Upper lobe of left lung (tissue), 6 donors: ENCODE data around the gene CDC73. TPM values are rescaled to one million over a fixed set of nuclear protein-coding genes. Genes with fewer than 3 reads are reported as not detected.
A peak's percentile ranks its signal among the peaks of the same experiment; 100 is the strongest.

Experiments
- ATAC-seq, 2 donors: fragments of 200-7000 bp; cut with Tn5 transposase; one replicate each; pipeline ENCODE4 v1.9.1; 2022; ENCODE audit warnings: mild to moderate bottlenecking in 2 of 2, moderate library complexity in 2 of 2; ENCODE audit not compliant: low FRiP score in 2 of 2
- DNase-seq, 2 donors: peaks; one replicate each; pipeline ENCODE4 v3.0.0-alpha.2; 2019 to 2020
- H3K27ac ChIP-seq, 4 donors: fragments of 200-600 bp; sonication (generic); one replicate each; pipeline ENCODE4 v1.5.1; 2016 to 2019
- H3K27me3 ChIP-seq, 4 donors: fragments of 200-600 bp; sonication (generic); one replicate each; pipeline ENCODE4 v1.5.1; 2017 to 2019
- H3K36me3 ChIP-seq, 4 donors: fragments of 200-600 bp; sonication (generic); one replicate each; pipeline ENCODE4 v1.5.1; 2016 to 2019
- H3K4me1 ChIP-seq, 4 donors: fragments of 200-600 bp; sonication (generic); one replicate each; pipeline ENCODE4 v1.5.1; 2018 to 2019
- H3K4me3 ChIP-seq, 4 donors: fragments of 200-600 bp; sonication (generic); one replicate each; pipeline ENCODE4 v1.5.1; 2017 to 2019; ENCODE audit warnings: mild to moderate bottlenecking in 2 of 4, moderate library complexity in 1 of 4
- H3K9me3 ChIP-seq, 4 donors: fragments of 200-600 bp; sonication (generic); one replicate each; pipeline ENCODE4 v1.5.1; 2018 to 2019
- CTCF ChIP-seq, 6 experiments: fragments of 450-650 bp in 4 of 6; fragments of 200-600 bp in 2 of 6; sonication (generic) in 2 of 6; IDR thresholded peaks; one replicate each; pipeline ENCODE4 v1.5.1; 2016 to 2019; ENCODE audit warnings: antibody characterized with exemption in 6 of 6
- EP300 ChIP-seq, 4 donors: sonication (generic); formaldehyde crosslinking; IDR thresholded peaks; one replicate each; pipeline ENCODE4 v1.5.1; 2017; ENCODE audit warnings: antibody characterized with exemption in 4 of 4, control low read depth in 2 of 4
- POLR2A ChIP-seq, 4 donors: fragments of 450-650 bp; IDR thresholded peaks; one replicate each; pipeline ENCODE4 v1.5.1; 2016 to 2017; ENCODE audit warnings: antibody characterized with exemption in 4 of 4, mild to moderate bottlenecking in 2 of 4
- POLR2AphosphoS5 ChIP-seq, 2 donors: sonication (generic); formaldehyde crosslinking; IDR thresholded peaks; one replicate each; pipeline ENCODE4 v1.5.1; 2017; ENCODE audit warnings: antibody characterized with exemption in 2 of 2
- WGBS, 2 donors: methylation state at CpG; one replicate each; pipeline ENCODE4 v1.1.5; 2017 to 2018; 5-methylcytosine and 5-hydroxymethylcytosine counted together
- total RNA-seq, 6 donors: library from RNA; depleted of rRNA in 4 of 6; stranded (reverse); fragments of >200 nt in 4 of 6; gene quantifications; one replicate each; pipeline versions ENCODE4 v1.1.0 to v1.2.1, GENCODE V29; 2016 to 2021
- donor health status: DM: no; HTN: no; CAD: no; lungs with moderate emphysema.
- donor health status: DM: no; HTN: yes; CAD: no; lungs with severe emphysema.

Gene CDC73
- total RNA-seq, 6 donors from 2014 or later = 35.1 to 77.5 (median 47.5) TPM

- no peaks in the 10 kb centered on the region for H3K36me3 ChIP-seq
- peak overlapping the region in 1 of 4 donors; percentile 66 for H3K27ac ChIP-seq
- peaks cover 17 to 29% (median 22%) of the 10 kb centered on the region in 4 donors for H3K4me1 ChIP-seq
Observed at GRCh38 chr1:193190096-193190744, 68.4 kb downstream of the CDC73 start.

GRCh38 chr1:193192586-193192985, 70.8 kb downstream of the CDC73 start:
- Histone ChIP-seq H3K4me3 (no peak overlapping the region), H3K4me1 (peaks cover 7 to 21% (median 11%) of the 10 kb centered on the region in 4 donors), H3K27ac (no peak overlapping the region), H3K36me3 (no peaks in the 10 kb centered on the region), H3K27me3 (no peaks in the 10 kb centered on the region), H3K9me3 (peaks cover 0 to 6% (median 2%) of the 10 kb centered on the region in 4 donors)
- DNase-seq (no peak), ATAC-seq (no peak)
- 97 to 99% methylated on average over 8 of the region's 8 CpGs for WGBS, 2 donors
- no peak for TF ChIP-seq POLR2A (IDR thresholded peaks at IDR 0.05)
- TF ChIP-seq POLR2AphosphoS5 (IDR thresholded peaks at IDR 0.05) = no peak
- TF ChIP-seq EP300 (IDR thresholded peaks at IDR 0.05) = no peak
- no peak for TF ChIP-seq CTCF (IDR thresholded peaks at IDR 0.05)

More at GRCh38 chr1:193190096-193190744, 68.4 kb downstream of the CDC73 start:
- ATAC-seq (no peak), DNase-seq (no peak)
- H3K4me3 ChIP-seq = no peak overlapping the region
- peaks cover 0 to 6% (median 2%) of the 10 kb centered on the region in 4 donors for H3K9me3 ChIP-seq
- no peaks in the 10 kb centered on the region for H3K27me3 ChIP-seq
- TF ChIP-seq EP300 (IDR thresholded peaks at IDR 0.05) (no peak), CTCF (IDR thresholded peaks at IDR 0.05) (peak in 3 of 6 experiments; percentile 21 to 29 (median 21))

GRCh38 chr1:193199940-193200339, 78.1 kb downstream of the CDC73 start:
- Histone ChIP-seq H3K4me1 (no peaks in the 10 kb centered on the region), H3K27me3 (no peaks in the 10 kb centered on the region), H3K36me3 (no peaks in the 10 kb centered on the region), H3K4me3 (no peak overlapping the region), H3K9me3 (no peaks in the 10 kb centered on the region), H3K27ac (no peak overlapping the region)
- ATAC-seq (no peak), DNase-seq (no peak)
- TF ChIP-seq POLR2A (IDR thresholded peaks at IDR 0.05) (no peak), CTCF (IDR thresholded peaks at IDR 0.05) (no peak), POLR2AphosphoS5 (IDR thresholded peaks at IDR 0.05) (no peak), EP300 (IDR thresholded peaks at IDR 0.05) (no peak)
- WGBS, 2 donors = 97% methylated on average over 4 of the region's 4 CpGs

GRCh38 chr1:193201021-193201420, 79.2 kb downstream of the CDC73 start:
- DNase-seq = no peak
- Histone ChIP-seq H3K4me1 (no peaks in the 10 kb centered on the region), H3K27me3 (no peaks in the 10 kb centered on the region), H3K9me3 (no peaks in the 10 kb centered on the region), H3K4me3 (no peak overlapping the region), H3K36me3 (no peaks in the 10 kb centered on the region), H3K27ac (no peak overlapping the region)
- 96 to 97% methylated on average over 2 of the region's 2 CpGs for WGBS, 2 donors
- no peak for ATAC-seq
- TF ChIP-seq POLR2A (IDR thresholded peaks at IDR 0.05) = no peak
- no peak for TF ChIP-seq CTCF (IDR thresholded peaks at IDR 0.05)
- TF ChIP-seq EP300 (IDR thresholded peaks at IDR 0.05) = no peak
- TF ChIP-seq POLR2AphosphoS5 (IDR thresholded peaks at IDR 0.05) = no peak

- WGBS, 2 donors = 93 to 95% methylated on average over 7 of the region's 7 CpGs
- DNase-seq (no peak), ATAC-seq (no peak)
- Histone ChIP-seq H3K4me3 (no peak overlapping the region), H3K4me1 (no peaks in the 10 kb centered on the region), H3K36me3 (peaks cover 0 to 23% (median 0%) of the 10 kb centered on the region in 4 donors), H3K27ac (no peak overlapping the region), H3K9me3 (peaks cover 0 to 8% (median 6%) of the 10 kb centered on the region in 4 donors), H3K27me3 (no peaks in the 10 kb centered on the region)
- no peak for TF ChIP-seq POLR2AphosphoS5 (IDR thresholded peaks at IDR 0.05)
- TF ChIP-seq CTCF (IDR thresholded peaks at IDR 0.05) = no peak
Observed at GRCh38 chr1:193210996-193211395, 89.2 kb downstream of the CDC73 start.
